IPS-18c (cell line): ENCODE data around the gene GPR31.

ENCODE experiments used
- H3K4me3 ChIP-seq: 2 replicates; pipeline ENCODE4 v1.7.0; 2013; ENCODE audit warnings: low read depth, mild to moderate bottlenecking, low read length, moderate library complexity; ENCODE audit not compliant: insufficient read depth
- H3K9me3 ChIP-seq: one replicate; pipeline ENCODE4 v1.6.1; 2013; ENCODE audit warnings: mild to moderate bottlenecking, low read length, moderate library complexity; ENCODE audit not compliant: control insufficient read depth, insufficient read depth

The GPR31 gene

GRCh38 chr6:167113935-167114910, 43.6 kb downstream of the GPR31 start:
- no peaks in the 10 kb centered on the region for H3K9me3 ChIP-seq

GRCh38 chr6:167113047-167113754, 44.6 kb downstream of the GPR31 start:
- Histone ChIP-seq H3K9me3 (no peaks in the 10 kb centered on the region), H3K4me3 (no peak overlapping the region)

More at GRCh38 chr6:167113935-167114910, 43.6 kb downstream of the GPR31 start:
- H3K4me3 ChIP-seq = no peak overlapping the region

GRCh38 chr6:167112421-167112820, 45.4 kb downstream of the GPR31 start:
- Histone ChIP-seq H3K4me3 (no peak overlapping the region), H3K9me3 (no peaks in the 10 kb centered on the region)

GRCh38 chr6:167111597-167111996, 46.2 kb downstream of the GPR31 start:
- Histone ChIP-seq H3K4me3 (no peak overlapping the region), H3K9me3 (no peaks in the 10 kb centered on the region)

GRCh38 chr6:167109651-167110050, 48.1 kb downstream of the GPR31 start:
- no peaks in the 10 kb centered on the region for H3K9me3 ChIP-seq
- H3K4me3 ChIP-seq = no peak overlapping the region

GRCh38 chr6:167108278-167108677, 49.5 kb downstream of the GPR31 start:
- H3K9me3 ChIP-seq = no peaks in the 10 kb centered on the region
- H3K4me3 ChIP-seq = no peak overlapping the region

GRCh38 chr6:167107787-167108186, 50.0 kb downstream of the GPR31 start:
- no peaks in the 10 kb centered on the region for H3K9me3 ChIP-seq

GRCh38 chr6:167106406-167106805, 51.4 kb downstream of the GPR31 start:
- H3K9me3 ChIP-seq = no peaks in the 10 kb centered on the region
- H3K4me3 ChIP-seq = no peak overlapping the region

More at GRCh38 chr6:167107787-167108186, 50.0 kb downstream of the GPR31 start:
- no peak overlapping the region for H3K4me3 ChIP-seq
